GM19397 (cell line): ENCODE measurements around the gene SPEM1.

ENCODE experiments used
- ATAC-seq: cut with Tn5 transposase; IDR thresholded peaks from one replicate; pipeline ENCODE4 v1.9.1; 2021; ENCODE audit warnings: mild to moderate bottlenecking, moderate library complexity; ENCODE audit not compliant: unreplicated experiment

The SPEM1 gene

DNA sequence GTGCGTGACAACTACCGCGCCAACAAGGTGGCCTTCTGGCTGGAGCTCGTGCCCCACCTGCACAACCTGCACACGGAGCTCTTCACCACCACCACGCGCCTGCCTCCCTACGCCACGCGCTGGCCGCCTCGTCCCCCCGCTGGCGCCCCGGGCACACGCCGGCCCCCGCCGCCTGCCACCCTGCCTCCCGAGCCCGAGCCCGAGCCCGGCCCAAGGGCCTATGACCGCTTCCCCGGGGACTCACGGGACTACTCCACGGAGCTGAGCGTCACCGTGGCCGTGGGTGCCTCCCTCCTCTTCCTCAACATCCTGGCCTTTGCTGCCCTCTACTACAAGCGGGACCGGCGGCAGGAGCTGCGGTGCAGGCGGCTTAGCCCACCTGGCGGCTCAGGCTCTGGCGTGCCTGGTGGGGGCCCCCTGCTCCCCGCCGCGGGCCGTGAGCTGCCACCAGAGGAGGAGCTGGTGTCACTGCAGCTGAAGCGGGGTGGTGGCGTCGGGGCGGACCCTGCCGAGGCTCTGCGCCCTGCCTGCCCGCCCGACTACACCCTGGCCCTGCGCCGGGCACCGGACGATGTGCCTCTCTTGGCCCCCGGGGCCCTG is 3.0 kb upstream of the SPEM1 start:
- ATAC-seq: no peak

DNA sequence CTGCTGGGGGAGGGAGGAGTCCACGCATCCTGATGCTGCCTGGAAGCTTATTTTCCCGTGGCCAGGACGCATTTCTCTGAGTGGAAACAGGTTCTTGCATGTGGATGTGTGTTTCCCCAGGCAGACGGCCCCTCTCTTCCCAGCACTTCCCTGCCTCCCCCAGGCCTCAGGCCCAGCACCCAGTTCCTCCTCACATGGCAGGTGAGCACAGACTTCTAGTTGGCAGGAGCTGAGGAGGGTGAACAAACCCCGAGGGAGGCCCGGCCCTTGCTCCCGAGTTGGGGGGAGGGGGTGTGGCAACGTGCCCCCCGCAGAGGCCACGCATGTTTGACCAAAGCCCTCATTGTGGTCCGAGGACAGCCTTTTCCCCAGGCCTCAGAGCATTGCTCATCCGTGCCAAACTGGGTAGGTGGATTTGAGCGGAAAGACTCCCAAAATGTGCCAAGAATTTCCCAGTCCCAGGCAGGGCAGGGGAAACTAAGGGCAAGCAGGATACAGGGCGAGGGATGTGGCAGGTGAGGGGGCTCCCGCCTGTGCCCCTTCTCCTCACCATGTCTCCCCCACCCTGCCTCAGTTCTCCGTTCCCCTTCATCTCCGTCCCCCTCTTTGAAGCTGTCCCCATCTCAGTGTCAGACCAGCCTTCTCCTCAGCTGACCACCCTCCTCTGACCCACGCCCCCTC is 1.5 kb upstream of the SPEM1 start:
- ATAC-seq: no peak

DNA sequence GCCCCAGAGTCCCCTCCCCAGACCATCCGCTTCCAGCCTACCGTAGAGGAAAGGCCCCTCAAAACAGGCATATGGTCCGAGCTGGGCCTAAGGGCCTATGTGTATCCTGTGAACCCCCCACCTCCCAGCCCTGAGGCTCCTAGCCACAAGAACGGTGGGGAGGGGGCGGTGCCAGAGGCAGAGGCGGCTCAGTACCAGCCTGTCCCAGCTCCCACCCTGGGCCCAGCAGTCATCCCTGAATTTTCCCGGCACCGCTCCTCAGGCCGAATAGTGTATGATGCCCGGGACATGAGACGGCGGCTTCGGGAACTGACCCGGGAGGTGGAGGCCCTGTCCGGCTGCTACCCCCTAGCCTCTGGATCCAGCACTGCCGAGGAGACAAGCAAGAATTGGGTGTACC is 1.1 kb downstream of the SPEM1 start:
- ATAC-seq: no peak

DNA sequence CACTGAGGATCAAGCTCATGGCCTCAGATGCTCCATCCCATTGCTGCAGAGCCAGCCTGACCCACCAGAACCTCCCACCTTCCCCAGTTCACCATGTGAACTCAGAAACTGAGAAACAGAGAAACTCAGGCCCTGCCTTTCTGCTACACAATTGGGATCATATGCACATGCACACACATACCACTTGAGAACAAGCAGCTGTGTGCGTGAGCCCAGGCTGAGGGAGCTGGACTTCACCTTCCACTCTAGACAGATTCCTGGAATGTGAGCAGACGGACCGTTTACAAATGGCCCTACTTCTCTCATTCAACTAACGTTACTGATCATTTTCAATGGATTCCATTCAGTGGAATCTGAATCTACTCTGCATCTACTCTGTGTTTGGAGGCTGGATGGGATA is 3.6 kb downstream of the SPEM1 start:
- no peak for ATAC-seq

DNA sequence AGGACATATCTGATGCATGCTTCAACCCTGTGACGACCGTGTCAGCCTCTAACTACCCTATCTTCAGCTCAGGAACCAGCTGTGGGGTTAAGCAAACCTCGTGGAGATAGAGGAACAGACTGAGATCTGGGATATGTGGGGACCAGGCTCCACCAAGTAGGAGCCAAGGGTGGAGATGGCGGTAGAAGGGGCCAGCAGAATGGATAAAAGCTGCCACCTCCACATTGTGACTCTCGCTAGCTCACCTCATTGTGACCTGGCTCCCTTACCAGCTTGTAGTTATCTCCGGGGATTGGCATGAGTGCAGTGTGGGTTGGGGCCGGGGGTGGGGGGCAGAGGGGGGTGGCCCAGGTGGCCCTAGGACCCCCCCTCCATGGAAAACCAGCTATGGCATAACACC is 5.2 kb downstream of the SPEM1 start, which contains the start of gene SPEM2:
Gene SPEM2 (plus strand): TSS at position 301 of the 400 bp plus-strand sequence. CDS start 73 bp downstream, at position 374.
- ATAC-seq: no peak

DNA sequence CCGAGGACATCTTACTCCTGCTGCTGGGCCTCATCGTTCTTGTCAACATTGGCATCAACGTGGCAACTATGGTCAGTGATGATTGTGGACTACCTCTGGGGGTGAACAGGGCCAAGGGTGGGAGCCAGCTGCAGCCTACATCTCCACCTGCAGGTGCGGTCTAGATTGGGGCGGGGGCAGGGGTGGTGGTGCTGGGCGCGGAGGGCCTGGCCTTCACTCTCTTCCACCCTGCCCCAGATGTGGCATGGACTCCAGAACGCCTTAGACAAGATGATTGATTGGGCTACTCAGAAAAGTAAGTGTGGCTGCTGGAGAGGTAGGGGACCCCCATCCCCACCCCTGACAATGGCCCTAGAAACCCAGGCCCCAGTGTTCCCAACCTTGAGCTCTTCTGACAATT is 5.6 kb downstream of the SPEM1 start:
- no peak for ATAC-seq

DNA sequence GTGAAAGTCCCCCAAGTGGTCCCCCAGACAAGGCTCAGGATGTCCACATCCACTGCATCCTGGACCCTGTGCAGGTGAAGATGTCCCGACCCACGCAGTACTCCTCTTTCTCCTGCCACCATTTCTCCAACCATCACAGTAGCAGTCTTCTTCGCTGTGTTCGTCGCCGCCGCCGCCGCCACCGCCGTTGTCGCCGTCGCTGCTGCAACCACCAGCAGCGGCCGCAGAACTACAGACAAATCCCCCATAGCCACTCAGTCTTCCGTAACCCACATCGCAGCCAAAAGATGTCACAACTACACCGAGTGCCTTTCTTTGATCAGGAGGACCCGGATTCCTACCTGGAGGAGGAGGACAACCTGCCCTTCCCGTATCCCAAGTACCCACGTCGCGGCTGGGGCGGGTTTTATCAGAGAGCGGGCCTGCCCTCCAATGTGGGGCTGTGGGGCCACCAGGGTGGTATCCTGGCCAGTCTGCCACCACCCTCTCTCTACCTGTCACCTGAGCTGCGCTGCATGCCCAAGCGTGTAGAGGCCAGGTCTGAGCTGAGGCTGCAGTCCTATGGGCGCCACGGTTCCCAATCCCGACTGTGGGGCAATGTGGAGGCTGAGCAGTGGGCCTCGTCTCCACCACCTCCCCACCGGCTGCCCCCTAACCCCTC is 6.2 kb downstream of the SPEM1 start:
- no peak for ATAC-seq

DNA sequence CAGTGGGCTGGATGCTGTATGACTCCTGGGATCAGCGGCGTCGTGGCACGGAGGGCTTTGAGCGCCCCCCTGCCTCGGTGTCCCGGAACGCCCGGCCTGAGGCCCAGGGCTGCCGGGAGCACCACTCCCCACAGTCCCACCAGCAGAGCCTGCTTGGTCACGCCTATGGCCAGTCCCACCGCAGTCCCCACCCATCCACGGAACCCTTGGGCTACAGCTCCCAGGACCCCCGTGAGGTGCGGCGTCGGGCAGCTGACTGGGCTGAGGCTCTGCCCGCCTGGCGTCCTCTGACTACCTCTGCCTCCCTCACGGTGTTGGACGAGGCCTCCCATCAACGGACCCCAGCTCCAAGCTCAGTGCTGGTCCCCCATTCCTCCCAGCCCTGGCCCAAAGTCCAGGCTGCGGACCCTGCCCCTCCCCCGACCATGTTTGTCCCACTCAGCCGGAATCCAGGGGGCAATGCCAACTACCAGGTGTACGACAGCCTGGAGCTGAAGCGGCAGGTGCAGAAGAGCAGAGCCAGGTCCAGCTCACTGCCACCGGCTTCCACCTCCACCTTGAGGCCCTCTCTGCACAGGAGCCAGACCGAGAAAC is 6.9 kb downstream of the SPEM1 start:
- no peak for ATAC-seq

DNA sequence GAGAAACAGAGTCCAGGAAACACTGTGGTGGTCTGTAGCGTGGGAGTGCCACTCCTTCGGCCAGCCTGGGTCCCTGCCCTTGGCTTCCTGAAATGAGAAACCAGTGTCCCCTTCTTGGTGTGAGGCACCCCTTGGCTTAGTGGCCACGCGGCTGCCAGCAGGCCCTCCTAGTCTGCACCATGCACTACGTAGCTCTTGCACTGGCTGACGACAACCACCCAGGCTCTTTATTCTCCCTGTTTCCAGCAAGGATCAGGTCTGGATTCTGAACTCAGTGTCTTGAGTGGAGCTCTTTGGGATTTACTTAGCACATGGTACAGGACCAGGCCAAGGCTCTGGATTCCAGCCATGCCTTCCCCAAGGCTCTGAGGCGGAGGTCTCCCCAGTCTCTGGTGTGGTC is 7.4 kb downstream of the SPEM1 start:
- no peak for ATAC-seq

DNA sequence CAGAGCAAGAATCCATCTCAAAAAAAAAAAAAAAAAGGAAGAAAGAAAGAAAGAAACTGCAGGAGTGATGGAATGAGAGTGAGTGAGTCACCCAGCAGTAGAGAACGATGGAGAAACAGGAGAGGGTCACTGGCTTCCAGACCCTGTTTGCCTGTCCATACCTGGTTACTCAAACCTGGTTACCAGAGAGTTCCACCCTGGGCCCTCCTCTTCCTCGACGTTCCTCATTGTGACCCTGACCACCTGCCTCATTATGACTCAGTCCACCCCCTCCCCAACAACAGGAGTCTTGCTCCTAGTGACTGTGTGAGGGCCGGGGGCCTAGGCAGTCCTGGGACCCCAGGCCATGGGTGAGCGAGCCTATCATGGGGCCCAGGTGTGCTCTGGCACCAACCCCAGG is 8.4 kb downstream of the SPEM1 start, which contains the start of gene SPEM3:
Gene SPEM3 (plus strand): TSS at position 301 of the 400 bp plus-strand sequence. CDS start 46 bp downstream, at position 347.
- no peak for ATAC-seq

DNA sequence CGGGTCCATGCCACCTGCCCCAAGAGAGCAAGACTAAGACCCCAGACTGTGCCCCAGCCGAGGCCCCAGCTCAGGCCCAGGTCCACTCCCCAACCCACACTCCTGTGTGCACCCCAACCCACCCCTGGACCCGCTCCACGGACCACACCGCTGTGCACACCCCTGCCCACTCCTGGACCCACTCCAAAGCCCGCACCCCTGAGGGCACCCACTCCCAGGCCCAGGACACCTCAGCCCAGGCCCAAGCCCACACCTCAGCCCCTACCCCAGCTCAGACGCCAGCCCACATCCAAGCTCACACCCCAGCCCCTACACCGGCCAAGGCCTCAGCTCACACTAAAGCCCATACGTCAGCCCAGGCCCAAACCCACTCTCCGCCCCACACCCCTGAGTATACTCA is 9.6 kb downstream of the SPEM1 start:
- ATAC-seq: no peak

DNA sequence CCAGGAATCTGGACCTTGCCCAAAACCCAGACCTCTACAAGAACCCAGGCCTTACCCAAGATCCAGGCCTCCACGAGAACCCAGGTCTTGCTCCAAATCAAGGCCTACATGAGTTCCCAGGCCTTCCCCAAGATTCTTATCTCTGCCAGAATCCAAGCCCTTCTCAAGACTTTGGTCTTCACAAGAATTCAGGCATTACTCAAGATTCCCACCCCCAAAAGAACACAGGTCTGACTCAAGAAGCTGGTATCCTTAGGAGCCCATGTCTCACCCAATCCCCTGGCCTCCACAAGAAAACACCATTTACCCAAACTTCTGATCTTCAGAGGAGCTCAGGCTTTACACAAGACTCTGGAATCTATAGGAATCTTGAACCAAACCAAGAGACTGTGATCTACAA is 11.1 kb downstream of the SPEM1 start:
- no peak for ATAC-seq

DNA sequence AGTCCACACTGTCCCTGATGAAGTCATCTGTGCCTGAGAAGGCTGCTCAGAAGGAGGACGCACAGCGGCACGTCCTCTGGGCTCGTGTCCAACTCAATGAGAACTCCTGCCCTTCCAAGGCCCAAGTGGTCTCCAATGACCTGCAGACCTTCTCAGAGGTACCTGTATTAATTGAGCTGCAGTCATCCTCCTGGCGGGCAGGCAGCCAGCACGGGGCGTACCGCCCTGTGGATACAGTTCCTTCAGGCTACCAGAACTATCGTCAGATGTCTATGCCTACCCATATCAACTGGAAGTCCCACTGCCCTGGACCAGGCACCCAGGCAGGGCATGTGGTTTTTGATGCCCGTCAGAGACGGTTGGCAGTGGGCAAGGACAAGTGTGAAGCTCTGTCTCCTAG is 12.2 kb downstream of the SPEM1 start:
- no peak for ATAC-seq

DNA sequence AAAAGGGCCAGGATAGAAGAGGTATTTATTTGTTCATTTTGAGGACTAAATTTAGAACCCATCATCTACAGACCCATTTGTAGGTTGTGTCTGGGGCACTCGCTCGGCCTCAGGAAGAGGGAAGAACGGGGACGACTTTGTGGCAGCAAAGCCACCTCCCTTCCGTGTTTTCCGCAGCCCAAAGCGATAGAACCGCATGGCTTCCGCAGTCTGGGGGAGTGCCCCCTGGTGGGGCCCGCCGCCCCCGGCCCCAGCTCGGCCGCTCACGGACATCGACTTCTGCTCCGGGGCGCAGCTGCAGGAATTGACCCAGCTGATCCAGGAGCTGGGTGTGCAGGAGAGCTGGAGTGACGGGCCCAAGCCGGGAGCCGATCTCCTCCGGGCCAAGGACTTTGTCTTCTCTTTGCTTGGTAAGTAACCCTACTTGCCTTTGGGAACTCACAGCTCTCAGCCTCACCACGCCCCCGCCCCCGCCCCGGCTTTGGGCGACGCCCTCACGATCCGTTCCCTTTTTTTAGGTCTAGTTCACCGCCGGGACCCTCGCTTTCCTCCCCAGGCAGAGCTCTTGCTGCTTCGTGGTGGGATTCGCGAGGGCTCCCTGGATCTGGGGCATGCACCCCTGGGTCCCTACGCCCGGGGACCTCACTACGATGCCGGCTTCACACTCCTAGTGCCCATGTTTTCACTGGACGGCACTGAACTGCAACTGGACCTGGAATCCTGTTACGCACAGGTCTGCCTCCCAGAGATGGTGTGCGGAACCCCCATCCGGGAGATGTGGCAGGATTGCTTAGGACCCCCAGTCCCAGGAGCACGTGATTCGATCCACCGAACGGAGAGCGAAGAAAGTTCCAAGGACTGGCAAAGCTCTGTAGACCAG is 15.8 kb downstream of the SPEM1 start:
- ATAC-seq: peak; percentile 12

DNA sequence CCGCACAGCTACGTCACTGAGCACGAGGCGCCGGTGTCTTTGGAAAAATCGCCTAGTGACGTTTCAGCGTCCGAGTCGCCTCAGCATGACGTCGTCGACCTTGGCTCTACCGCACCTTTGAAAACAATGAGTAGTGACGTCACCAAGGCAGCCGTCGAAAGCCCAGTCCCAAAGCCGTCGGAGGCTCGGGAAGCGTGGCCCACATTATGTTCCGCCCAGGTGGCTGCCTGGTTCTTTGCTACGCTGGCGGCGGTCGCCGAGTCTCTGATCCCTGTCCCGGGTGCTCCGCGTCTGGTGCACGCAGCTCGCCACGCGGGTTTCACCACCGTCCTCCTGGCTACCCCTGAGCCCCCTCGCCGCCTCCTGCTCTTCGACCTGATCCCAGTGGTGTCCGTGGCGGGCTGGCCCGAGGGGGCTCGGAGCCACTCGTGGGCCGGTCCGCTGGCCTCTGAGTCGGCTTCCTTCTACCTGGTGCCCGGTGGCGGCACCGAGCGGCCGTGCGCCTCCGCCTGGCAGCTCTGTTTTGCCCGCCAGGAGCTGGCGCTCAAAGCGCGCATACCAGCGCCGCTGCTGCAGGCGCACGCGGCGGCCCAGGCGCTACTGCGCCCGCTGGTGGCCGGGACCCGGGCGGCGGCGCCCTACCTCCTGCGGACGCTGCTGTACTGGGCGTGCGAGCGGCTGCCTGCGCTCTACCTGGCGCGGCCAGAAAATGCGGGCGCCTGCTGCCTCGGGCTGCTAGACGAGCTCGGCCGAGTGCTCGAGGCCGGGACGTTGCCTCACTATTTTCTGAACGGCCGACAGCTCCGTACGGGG is 16.6 kb downstream of the SPEM1 start:
- ATAC-seq: no peak

DNA sequence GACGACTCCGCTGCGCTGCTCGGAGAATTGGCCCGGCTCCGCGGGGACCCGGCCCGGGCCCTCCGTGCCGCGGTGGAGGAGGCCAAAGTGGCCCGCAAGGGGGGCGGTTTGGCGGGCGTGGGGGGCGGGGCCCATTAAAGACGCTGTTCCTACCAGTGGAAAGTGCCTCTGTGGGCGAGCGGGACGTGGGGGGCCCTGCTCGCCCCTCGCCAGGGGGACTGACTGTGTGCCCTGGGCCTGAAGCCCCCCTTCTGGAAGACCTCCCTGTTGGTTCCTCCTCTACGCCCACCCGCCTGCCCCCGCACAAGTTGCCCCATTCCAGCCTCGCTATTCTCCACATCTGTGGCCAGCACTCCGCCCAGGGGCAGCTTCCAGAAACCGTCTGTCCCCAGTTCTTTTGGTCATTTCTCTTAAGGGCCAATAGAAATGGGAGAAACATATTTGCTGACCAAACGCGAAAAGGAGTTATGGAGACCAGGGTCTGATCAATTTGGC is 17.3 kb downstream of the SPEM1 start:
- ATAC-seq: no peak

DNA sequence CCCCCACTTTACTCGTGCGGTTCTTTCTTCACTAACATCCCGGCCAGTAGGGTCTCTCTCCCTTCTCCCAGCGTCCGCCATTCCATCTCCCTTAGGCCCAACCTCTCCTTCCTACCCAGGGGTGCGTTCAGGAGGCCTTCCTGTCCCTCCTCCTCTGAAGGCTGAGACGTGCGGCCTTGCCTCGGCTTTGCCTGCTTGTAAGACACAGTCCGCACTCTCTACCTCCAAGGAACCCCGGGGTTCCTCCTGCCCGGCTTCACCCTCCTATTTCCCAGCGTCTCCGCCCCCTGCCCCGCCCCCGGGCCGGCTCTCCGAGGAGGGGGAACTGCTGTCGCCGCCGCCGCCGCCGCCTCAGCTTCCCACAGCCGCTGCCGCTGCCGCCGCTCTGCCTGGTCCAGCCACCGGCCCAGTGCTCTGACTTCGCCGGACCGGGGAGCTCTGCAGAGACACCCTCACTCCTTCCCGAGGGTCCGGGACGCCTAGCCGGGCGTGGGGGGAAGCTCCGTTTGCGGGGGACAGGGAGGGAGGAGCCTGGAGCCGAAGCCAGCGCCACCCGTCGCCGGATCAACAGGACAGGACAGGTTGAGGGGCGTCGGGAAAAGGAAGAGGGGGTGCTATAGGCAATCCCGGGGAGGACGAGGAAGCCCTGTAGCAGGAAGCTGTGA is 18.0 kb downstream of the SPEM1 start:
- ATAC-seq: no peak

DNA sequence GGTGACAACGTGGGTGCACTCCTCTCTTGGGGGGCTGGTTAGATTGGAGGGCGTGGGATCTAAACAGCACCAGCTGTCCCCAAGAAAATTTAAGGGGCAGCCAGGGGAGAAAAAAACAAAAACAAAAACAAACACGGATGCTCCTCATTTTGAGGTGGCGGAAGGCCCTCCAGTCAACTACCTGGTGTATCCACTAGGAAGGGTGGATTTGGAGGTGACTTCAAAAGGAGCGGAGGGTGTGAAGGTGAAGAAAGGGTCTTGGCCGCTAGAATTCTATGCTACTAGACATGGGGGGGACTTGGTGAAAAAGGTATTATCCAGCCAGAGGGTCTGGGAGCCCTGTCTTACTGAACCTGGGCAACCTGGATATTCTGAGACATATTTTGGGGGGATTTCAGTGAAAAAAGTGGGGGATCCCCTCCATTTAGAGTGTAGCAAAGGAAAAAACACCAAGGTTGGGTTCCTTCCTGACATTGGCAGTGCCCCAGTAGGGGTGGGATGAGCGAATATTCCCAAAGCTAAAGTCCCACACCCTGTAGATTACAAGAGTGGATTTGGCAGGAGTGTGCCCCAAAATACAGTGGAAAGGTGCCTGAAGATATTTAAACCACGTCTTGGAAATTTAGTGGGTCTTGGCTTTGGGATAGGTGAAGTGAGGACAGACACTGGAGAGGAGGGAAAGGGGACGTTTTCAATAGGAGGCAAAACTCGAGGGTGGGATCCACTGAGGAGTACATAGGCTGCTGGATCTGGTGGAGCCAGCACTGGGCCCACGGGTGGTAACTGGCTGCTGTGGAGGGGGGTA is 18.7 kb downstream of the SPEM1 start:
- ATAC-seq: no peak
